Measurements from ENCODE around the gene IL10RB.
A peak's percentile ranks its signal among the peaks of the same experiment; 100 is the strongest.

IL10RB gene

GRCh38 chr21:33302796-33303195, 36.6 kb downstream of the IL10RB start:
- peak overlapping the region; percentile 90 for H3K27ac ChIP-seq
- TF ChIP-seq ZFX (IDR thresholded peaks at IDR 0.05) (no peak), CTCF (conservative IDR thresholded peaks at IDR 0.05) (no peak; the same call in 1 of the 2 replicates)

DNA sequence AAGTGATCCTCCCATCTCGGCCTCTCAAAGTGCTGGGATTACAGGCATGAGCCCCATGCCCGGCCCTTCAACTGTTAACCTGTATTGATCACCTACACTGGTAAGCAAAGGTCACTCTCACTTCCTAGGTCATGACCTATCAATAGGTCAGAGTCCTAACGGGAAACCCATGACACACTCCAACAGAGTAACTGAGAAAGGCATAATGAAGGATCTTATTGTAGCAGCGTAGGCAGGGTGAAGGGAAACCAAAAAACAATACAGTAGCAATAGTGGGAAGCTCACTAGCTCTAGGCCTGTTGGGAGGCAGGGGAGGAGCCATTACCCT, 39.1 kb downstream of the IL10RB start:
- TF ChIP-seq CTCF (conservative IDR thresholded peaks at IDR 0.05) (no peak), ZFX (IDR thresholded peaks at IDR 0.05) (no peak)
- H3K27ac ChIP-seq = peak overlapping the region; percentile 90

- TF ChIP-seq CTCF (conservative IDR thresholded peaks at IDR 0.05) (no peak), ZFX (IDR thresholded peaks at IDR 0.05) (no peak)
- H3K27ac ChIP-seq = peak overlapping the region; percentile 90
Observed at GRCh38 chr21:33305938-33306337, 39.8 kb downstream of the IL10RB start.

GRCh38 chr21:33308586-33309490, 42.7 kb downstream of the IL10RB start:
- no peak for TF ChIP-seq ZFX (IDR thresholded peaks at IDR 0.05)
- TF ChIP-seq CTCF (conservative IDR thresholded peaks at IDR 0.05) = no peak
- no peak overlapping the region for H3K27ac ChIP-seq

DNA sequence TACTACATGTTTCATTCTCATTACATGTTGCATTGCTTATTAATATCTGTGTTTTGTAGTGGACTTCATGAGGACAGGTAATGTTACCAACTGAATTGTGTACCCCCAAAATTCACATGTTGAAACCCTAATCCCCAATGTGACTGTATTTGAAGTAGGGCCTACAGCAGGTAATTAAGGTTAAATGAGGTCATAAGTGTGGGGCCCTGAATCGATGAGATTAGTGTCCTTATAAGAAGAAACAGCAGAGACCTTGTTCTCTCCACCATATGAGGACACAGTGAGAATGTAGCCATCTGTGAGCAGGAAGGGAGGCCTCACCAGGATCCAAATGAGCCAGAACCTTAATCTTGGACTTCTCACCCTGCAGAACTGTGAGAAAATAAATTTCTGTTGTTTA, 43.6 kb downstream of the IL10RB start:
- H3K27ac ChIP-seq = no peak overlapping the region
- TF ChIP-seq ZFX (IDR thresholded peaks at IDR 0.05) (no peak), CTCF (conservative IDR thresholded peaks at IDR 0.05) (no peak)

DNA sequence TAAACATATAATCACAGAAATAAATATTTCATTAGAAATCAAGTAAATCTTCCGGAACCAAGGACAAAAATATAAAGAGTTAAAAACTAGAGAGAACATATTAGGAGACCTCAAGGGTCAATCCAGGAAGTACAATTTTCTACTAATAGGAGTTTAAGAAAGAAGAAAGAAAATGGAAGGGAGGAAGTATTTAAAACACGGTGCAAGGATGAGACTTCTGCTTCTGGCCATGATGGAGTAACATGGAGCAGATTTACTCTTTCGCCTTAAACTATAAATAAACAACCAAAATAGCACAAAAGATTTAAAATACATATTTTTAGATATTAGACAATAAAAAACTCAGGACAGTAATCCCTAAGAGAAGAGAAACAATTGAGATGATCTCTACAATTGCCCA, 46.0 kb downstream of the IL10RB start:
- TF ChIP-seq ZFX (IDR thresholded peaks at IDR 0.05) (no peak), CTCF (conservative IDR thresholded peaks at IDR 0.05) (no peak)
- no peak overlapping the region for H3K27ac ChIP-seq

DNA sequence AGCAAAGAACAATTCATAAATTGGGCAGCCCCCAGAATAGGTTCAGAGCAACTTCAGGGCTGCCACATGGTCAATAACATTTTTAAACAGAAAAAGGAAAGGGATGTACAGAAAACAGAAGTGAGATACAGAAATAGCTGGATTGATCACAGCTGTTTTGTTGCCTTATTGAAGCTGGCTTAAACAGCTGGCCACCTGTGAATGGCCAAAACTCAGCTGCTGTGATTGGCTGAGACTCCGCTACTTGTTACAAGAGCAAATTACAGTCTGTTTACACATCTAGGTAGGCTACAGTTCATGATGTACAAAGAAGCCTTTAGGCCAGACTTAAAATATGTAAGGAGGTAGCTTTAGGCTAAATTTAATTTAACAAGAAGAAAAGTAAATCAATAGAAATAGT, 47.0 kb downstream of the IL10RB start:
- no peak for TF ChIP-seq CTCF (conservative IDR thresholded peaks at IDR 0.05)
- TF ChIP-seq ZFX (IDR thresholded peaks at IDR 0.05) = no peak
- no peak overlapping the region for H3K27ac ChIP-seq
